Epithelial cell of esophagus (primary cell): ENCODE measurements around the gene CMTM8.

ENCODE experiments used
- DNase-seq: peaks from one replicate; pipeline ENCODE4 v3.0.0; 2010; ENCODE audit warnings: low read depth
- H3K4me3 ChIP-seq: 2 replicates; pipeline ENCODE4 v1.5.1; 2011; ENCODE audit warnings: mild to moderate bottlenecking, low read length, control low read depth
- CTCF ChIP-seq: IDR thresholded peaks from 2 replicates; pipeline ENCODE4 v1.5.1; 2011; ENCODE audit warnings: low read depth, mild to moderate bottlenecking, low read length, control low read depth, inconsistent platforms; ENCODE audit not compliant: insufficient read depth; ENCODE audit errors: missing control alignments

Gene CMTM8

GRCh38 chr3:32275506-32275905, 37.0 kb downstream of the CMTM8 start:
- no peak for TF ChIP-seq CTCF
- H3K4me3 ChIP-seq: no peak overlapping the region
- DNase-seq: no peak

DNA sequence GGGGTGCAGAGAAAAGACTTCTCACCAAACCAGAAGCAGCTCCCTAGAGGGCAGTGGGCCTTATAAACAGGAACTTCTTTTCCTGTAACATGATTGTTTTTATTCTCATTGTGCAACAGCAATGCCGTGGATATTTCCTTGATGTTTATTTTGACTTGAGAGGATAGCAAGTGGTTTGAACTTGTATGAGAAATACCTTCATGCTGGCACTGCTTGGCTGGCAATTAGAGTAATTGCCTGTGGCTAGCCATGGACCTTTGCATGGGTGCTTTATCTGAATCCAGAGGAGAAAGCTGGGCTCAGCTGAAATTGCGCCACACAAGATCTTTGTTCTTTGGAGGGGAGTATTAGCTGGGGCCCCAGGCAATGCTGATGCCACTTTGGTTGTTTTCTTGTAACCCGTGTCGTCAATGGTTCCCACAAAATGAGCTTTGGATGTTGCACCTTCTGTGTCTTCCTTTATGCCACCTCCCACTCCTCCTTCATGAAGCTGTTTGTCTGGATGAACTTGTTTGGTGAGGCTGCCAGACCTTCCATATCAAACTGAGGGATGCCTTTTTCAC, 37.9 kb downstream of the CMTM8 start:
- H3K4me3 ChIP-seq: no peak overlapping the region
- peak; percentile 73 for DNase-seq
- no peak for TF ChIP-seq CTCF

DNA sequence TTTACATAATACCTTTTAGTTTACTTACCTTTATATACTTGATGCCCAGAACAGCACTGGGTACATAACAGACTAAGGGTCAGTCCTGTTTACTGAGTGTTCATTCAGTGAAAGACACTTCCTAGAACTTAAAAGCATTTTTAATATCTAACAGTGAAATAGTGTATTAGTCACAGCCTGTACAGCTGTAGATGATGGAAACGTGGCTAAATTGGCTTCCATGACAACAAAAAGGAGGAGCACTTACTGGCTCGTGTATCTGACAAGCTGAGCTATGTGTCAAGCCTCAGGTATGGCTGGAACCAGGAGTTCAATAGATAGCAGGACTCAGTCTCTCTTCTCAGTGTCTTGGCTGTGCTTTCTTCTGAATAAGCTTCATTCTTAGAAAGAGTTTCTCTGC, 40.2 kb downstream of the CMTM8 start:
- no peak overlapping the region for H3K4me3 ChIP-seq
- DNase-seq: peak; percentile 84
- no peak for TF ChIP-seq CTCF

DNA sequence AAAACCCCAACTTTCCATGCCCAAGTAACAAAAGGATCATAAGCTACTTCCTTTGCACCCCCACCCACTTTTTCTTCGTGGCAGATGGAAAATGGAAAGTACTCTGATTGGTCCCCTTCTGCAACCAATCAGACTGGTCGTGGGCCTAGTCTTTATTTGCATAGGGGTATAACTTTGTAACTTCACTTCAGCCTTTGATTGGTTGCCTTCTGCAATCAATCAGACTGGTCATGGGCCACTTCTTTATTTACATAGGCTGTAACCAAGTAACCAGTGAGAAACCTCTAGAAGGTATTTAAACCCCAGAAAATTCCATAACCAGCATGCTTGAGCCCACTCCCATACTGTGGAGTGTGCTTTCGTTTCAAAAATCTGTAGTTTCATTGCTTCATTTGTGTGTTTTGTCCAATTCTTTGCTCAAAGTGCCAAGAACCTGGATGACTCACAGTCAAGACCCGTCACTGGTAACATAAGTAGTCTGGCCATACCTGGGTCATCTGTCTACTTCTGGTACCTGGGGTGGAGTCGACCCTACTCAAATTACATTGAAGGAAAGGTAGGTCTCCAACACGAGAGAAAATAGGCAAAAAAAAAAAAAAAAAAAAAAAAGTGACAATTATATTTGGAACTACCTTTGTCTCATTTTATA, 41.9 kb downstream of the CMTM8 start:
- TF ChIP-seq CTCF: no peak
- H3K4me3 ChIP-seq: no peak overlapping the region
- DNase-seq: peak; percentile 20

DNA sequence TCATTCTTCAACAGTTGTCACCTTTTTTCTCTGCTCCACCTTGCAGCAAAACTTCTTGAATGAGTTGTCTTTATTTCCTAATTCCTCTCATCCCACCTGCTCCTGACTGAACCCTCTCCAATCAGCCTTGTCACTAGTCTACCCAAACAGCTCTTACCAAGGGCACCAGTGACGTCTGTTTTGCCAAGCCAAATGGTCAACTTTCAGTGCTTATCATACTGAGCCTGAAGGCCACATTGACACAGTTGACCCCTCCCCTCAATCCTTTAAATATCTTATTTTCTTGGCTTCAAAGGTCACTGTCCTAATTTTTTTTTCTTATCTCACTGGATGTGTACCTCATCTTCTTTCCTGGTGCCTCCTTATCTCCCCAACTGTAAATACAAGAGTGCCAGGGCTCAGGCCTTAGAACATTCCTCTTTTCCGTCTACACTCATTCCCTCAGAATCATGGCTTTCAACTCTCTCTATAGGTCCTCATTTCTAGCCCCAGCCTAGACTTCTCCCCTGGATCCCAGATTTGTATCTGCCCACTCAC, 43.2 kb downstream of the CMTM8 start:
- no peak for DNase-seq
- H3K4me3 ChIP-seq: no peak overlapping the region
- TF ChIP-seq CTCF: no peak

GRCh38 chr3:32282578-32283154, 44.2 kb downstream of the CMTM8 start:
- DNase-seq: no peak
- H3K4me3 ChIP-seq: no peak overlapping the region
- no peak for TF ChIP-seq CTCF
